Adipose tissue (tissue), 3 donors: ENCODE measurements around the gene SETBP1. TPM values are rescaled to one million over a fixed set of nuclear protein-coding genes. Genes with fewer than 3 reads are reported as not detected.

Source experiments
- H3K27ac ChIP-seq: one replicate; pipeline ENCODE4 v1.5.1; 2013; ENCODE audit warnings: low read depth, low read length
- WGBS, 3 donors: extraction: QIAGEN DNeasy Blood & Tissue Kit; methylation state at CpG; one replicate each; pipeline ENCODE4 v1.1.7; 2013; 5-methylcytosine and 5-hydroxymethylcytosine counted together
- polyA plus RNA-seq, 3 donors: library from polyadenylated mRNA; stranded (reverse); fragments of 200-250 nt; gene quantifications; one replicate each; pipeline ENCODE4 v1.2.3, GENCODE V29; 2013
- donor health status: healthy with polysubstance abuse.
- donor health status: Bipolar disorder and iron deficiency.
- donor health status: healthy.

SETBP1 gene
- polyA plus RNA-seq, 3 donors = 2.3 to 5.6 (median 2.7) TPM

DNA sequence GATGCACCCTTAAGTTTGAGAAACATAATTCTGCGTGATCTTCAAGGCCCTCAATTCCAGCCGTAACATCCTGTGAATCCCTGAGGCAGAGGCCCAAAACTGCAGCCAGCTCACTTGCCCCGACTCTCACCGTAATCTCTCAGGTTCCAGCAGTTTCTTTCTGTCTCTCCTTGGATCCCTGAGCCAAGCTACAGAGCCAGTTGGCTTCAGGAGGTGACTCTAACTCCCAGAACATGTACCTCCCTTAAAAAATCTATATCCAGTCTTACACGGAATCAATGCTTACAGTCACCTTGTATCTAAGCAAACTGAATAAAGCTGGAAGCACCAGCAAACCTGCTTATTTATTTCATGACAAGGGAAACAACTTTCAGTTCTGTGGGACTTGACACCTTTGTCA is 300.4 kb downstream of the SETBP1 start:
- WGBS, 3 donors = 71 to 88% (median 85%) methylated on average over 5 of the region's 5 CpGs
- H3K27ac ChIP-seq = no peak overlapping the region

DNA sequence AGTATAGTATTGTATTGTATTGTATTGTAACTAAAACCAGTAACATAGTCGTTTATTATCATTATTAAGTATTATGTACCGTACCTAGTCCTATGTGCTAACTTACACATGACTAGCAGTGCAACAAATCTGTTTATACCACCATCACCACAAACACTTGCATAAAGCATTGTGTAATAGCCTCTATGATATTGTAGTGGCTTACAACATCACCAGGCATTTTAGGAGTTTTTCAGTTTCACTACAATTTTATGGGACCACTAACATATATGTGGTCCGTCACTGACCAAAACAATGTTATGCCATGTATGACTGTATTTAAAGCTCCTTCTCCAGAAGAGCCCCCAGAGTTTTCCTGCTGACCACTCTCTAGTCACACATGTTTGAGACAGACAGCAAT is 306.2 kb downstream of the SETBP1 start:
- WGBS, 3 donors = 65 to 84% (median 66%) methylated on average over 3 of the region's 3 CpGs
- no peak overlapping the region for H3K27ac ChIP-seq

DNA sequence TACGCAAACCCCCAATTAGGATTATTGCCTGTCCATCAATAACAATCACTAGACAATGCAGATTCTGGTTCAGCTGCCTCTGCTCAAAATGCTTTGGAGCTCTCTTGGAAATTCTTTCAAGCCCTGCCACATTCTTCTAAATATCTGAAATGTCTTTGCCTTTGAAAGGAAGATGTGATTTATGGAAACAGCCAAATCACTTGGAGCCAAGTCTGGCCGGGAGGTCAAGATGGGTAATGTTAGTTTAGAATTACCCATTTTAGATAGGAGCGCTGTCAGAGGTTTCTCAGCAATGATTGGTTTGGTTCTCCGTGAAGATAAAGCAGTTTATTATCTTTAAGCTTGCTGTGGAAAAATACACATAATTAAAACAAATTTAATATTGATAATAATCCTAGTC is 306.7 kb downstream of the SETBP1 start:
- WGBS, 3 donors = 52 to 81% (median 75%) methylated on average over 4 of the region's 4 CpGs
- H3K27ac ChIP-seq = no peak overlapping the region

DNA sequence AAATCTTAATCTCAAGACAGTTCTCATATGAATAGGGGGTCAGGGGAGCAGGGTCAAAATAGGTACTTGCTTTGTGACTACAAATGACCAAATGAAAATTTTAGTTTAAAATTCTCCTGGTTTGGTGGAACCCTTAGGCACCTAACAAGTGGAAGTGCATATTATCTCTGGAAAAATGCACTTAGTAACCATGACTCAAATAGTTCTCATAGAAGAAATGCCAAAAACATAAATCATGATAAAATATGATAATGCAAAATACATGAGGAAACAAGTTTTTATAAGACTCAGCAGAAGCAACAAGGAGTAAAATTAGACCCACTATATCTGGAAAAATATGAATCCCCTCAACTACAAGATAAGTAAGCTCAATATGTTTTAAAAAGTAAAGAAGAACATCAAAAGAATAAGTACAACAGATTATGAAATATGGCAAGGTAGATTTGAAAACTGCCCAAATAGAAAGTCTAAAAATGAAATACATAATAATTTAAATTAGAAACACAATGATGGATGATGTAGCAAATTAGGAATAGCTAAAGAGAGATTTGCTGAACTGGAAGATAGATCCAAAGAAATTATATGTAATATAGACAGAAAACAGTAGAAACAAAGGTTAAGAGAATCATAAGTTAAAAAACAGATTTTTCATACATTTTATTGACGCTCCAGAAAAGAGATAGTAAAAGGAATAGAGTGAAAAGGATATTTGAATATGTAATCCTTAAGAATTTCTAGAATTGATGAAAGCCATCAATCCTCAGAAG is 308.3 kb downstream of the SETBP1 start:
- WGBS, 3 donors = 94 to 98% (median 95%) methylated on average over 1 of the region's 1 CpG
- H3K27ac ChIP-seq = no peak overlapping the region

DNA sequence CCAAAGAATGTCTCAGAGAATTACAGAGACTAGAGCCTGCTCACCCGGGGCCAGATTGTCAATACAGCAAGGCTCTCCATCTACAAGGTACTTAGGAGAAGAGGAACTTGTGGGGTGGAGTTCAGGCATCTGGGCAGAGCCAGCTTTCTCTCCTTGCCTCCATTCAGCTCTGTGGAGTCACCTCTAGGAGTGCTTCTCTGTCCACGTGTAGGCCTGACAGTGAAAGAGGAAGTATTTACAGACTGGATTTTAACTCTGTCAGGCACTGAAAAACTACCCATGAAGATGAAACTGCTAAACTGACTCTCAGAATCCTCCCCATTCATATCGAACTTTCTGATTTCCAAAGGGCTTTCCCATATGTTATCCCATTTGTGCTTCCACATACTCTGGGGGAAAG is 315.6 kb downstream of the SETBP1 start:
- 61 to 68% (median 66%) methylated on average over 3 of the region's 3 CpGs for WGBS, 3 donors
- H3K27ac ChIP-seq = no peak overlapping the region

DNA sequence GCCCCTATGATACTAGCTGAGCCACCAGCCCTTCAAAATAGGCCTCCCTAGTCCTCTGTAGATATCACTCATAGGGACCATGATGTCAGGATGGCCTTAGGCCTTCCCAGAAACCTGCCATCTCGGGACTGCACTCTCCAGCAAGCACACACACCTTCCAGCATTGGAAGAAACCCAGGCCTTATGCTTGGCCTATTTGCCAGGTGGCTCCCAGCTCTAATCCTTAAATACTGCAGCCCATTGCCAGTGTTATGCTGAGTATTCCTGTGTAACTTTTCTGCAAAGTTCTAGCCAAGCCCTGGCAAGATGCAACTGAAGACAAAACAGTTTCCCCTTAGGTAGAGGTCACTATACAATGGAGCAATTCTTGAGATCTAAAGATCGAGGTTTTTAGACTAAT is 316.5 kb downstream of the SETBP1 start:
- no peak overlapping the region for H3K27ac ChIP-seq
- WGBS, 3 donors = 88% methylated on average over 2 of the region's 2 CpGs

DNA sequence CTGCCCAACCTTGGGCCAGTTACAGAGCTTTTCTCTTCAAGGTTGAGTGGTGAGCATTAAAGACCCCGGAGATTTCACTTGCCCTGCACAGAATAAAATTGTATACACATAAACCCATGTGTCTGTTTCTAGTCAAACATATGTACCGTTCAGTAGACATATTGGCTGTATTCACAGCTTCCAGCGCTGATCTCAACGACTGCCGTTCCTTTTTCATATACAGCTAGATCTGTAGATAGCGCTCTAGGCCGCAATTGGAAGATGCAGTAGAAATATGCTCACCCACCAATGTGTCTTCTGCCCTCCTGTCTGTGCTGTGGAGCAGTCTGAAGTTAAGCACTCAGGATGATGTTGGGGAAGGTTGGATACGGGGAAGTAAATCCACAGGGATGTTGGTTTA is 317.7 kb downstream of the SETBP1 start:
- WGBS, 3 donors = 93 to 95% (median 94%) methylated on average over 8 of the region's 8 CpGs

DNA sequence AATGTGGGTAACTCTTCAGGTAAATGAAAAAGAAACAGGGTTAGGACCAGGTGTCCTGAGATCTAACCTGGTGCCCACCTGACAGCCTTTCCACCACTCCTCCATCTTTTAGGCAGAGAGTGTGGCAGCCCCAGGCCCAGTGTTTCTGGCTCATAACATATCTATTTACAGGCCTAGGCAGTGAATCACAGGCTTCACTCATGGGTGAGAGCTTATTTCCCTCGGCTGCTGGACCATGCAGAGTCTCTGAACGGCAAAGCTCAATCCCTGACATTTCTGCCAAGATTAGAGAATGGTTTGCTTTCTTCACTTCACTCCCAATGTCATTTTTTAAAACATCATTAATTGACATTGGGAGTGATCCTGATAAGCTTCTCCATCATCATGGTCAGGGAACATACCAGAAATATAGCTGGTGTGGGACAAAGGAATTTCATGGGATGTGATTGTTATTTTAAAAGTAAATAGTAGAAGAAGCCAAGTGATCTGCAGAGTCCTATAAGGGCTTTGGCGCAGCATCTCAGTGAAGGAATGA is 323.9 kb downstream of the SETBP1 start:
- no peak overlapping the region for H3K27ac ChIP-seq
- WGBS, 3 donors = 81 to 87% (median 86%) methylated on average over 3 of the region's 3 CpGs

More for the DNA sequence above, 317.7 kb downstream of the SETBP1 start:
- no peak overlapping the region for H3K27ac ChIP-seq

DNA sequence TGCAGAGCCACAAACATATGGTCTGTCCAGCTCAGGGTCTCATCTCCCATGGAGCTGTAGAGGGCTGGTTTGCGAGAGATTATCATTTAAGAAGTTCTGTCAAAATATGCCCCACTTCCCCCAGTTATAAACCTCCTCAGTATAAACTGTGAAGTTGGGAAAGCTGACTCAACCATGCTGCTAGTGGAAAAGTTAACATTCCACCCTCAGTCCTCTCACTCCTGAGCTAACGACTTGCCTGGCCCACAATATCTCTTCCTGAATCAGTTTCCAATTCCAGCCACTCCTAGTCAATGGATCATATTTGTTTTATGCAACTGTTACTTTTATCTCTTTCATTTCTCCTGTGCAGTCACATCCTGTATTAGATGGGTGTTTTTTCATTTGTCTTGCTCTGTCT is 326.2 kb downstream of the SETBP1 start:
- 84 to 88% (median 87%) methylated on average over 2 of the region's 2 CpGs for WGBS, 3 donors
- no peak overlapping the region for H3K27ac ChIP-seq

DNA sequence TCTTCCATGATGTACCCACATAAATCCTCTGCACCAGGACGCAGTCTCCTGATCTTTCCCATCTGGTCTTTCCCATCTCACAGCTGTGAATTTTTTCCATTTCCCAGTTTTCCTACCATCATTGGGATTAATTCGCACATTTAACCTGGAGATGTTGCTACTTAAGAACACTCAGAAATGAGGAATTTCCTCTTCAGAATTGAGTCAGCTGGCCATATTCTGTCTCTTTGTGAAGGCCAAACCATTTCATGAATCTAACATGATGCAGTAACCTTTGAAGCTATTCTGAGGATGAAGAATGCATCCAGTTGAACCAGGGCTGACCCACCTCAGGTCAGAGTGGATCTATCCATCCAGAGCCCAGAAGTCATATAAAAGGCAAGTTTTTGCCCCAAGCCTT is 326.8 kb downstream of the SETBP1 start:
- no peak overlapping the region for H3K27ac ChIP-seq

DNA sequence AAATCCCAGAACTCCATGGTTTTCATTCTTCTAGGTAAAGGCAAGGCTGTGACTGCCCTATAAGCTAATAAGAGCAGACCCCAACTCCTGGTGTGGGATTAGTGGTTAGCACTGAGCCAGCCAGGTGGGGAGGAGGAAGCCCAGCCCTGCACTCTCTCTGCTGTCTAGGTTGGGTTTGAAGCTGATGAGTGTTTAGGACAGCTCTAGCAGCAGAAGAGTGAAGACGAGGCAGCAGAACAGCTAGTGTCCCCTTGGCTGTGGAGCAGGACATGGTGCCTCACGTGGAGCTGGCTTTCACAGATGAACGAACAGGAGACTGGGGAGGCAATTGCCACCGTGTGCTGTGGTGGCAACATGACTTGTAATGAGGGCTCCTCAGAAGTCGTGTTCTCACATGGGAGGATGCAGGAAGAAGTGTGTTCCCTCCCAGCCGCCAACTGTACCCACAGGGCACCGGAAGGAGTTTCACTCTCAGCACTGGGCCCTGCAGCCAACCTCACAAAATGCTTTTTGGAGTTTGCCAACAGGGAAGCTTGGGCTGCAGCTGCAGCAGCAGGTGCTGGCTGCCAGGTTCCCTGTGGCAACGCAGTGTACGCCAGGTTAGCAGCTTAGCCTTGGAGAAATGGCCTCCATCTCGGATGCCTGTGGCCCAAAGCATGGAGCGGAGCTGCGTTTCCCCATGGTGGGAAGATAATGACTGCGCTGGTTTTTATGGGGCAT is 328.2 kb downstream of the SETBP1 start:
- 81 to 89% (median 84%) methylated on average over 13 of the region's 13 CpGs for WGBS, 3 donors
- H3K27ac ChIP-seq = no peak overlapping the region

More for the DNA sequence above, 326.8 kb downstream of the SETBP1 start:
- 98 to 100% (median 98%) methylated on average over 2 of the region's 2 CpGs for WGBS, 3 donors

DNA sequence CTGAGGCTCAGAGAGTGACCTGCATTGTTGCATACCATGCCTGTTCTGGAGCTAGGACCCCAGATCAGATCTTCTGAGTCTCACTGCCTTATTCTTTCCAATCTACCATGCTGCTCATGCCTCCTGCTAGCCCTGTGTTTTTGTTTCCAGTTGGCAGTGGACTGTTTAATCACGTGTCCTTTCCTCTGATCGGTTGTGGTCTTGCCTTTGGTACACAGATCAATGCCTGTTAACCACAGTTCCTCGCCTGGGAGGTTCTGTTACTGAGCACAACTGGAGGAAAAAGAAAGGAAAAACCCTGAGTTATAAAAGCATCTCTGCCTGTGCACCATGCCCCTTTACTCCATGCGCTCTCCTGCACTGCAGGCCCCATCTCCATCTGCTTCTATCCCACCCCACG is 329.1 kb downstream of the SETBP1 start:
- WGBS, 3 donors = 40 to 92% (median 86%) methylated on average over 5 of the region's 5 CpGs
- H3K27ac ChIP-seq = no peak overlapping the region

DNA sequence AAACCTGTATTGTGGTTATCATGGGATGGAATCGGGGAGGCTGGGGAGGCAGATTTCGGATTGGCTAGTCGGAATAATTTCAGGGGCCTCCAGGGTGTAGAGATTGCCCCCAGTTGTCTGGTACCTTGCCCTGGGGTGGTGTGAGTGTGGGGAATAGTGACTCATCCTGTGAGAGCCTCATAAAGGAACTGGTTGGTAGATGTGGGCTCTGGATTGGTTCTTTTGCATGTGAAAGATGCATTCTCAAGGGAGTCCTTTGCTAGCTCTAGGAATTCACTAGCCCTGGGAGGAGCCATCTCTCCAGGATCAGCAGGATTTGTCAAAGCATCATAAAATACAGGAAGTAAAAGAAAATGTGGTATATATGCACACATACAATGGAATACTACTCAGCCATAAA is 331.6 kb downstream of the SETBP1 start:
- no peak overlapping the region for H3K27ac ChIP-seq
- 94 to 100% (median 98%) methylated on average over 3 of the region's 3 CpGs for WGBS, 3 donors

DNA sequence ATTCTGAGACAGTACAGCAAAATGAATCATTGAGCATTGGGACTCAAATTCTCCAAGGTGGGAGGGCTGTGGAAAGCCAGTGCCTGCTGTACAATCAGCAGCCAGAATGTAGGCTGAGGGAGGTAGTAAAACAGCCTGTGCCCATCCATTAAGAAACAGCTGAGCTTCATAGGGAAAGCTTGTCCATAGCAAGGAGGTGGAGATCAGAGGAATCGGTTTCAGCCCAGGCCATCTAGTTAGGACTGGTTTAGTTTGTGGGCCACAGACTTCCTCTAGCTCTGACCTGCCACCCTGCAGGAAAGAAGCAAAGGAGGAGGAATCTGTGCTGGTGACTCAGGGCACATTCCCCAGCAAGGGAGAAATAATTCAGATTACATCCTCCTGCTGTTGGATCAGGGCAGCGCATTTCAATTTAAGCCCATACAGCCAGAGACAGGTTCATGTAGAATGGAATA is 333.4 kb downstream of the SETBP1 start:
- 75 to 96% (median 82%) methylated on average over 2 of the region's 2 CpGs for WGBS, 3 donors

DNA sequence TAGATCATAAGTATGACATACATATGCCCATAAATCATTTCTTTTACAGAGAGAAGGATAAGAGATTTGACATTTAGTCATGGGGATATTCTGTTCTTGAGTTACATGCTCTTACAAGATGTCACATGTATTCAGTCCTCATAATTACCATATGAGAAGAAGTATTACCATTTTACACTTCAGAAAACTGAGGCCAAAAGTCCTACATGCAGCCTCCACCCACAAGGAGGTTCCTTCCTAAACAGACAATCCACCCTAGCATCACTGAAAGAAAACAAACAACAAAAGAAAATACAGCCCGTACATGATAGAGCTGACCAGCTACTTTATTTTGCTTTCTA is 335.1 kb downstream of the SETBP1 start:
- H3K27ac ChIP-seq = no peak overlapping the region
- 58 to 66% (median 63%) methylated on average over 1 of the region's 1 CpG for WGBS, 3 donors

More for the DNA sequence above, 333.4 kb downstream of the SETBP1 start:
- H3K27ac ChIP-seq = no peak overlapping the region

DNA sequence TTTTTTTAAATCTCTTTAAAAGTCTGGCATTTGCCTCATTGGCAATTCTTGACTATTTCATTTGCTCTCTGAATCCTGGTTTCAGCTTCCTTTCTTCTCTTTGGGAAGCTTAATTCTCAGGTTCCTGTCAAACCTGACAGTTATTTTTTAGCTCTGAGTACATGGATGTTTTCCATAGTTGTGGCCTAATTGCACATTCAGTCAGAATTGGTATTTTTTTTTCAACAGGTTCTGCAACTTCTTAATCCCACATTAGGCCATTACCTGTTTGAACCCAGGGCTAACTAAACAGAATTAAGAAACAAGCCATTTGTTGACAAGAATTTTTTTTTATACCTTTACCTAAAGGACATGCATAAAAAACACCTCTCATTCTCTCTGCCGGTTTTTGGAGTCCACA is 338.8 kb downstream of the SETBP1 start:
- WGBS, 3 donors = 79 to 99% (median 95%) methylated on average over 1 of the region's 1 CpG
- no peak overlapping the region for H3K27ac ChIP-seq

DNA sequence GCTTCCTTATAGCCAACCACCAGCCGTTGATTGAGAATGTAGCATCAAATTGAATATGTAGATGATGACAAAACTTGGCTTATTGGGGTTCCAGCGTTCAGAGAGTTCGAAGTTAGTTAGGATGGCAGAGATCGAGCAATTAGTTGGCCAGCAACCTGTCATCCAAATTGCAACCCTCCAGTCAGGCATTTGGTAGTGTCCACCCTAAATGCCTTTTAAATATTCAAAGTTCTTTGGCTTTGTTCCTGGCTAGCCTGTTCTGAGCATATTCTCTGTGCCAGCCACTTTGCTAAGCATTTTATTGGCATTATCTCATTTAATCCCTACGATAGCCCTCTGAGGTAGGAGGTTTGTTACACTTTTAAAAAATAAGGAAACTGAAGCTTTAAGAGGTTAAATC is 342.8 kb downstream of the SETBP1 start:
- WGBS, 3 donors = 91 to 95% (median 95%) methylated on average over 5 of the region's 5 CpGs
- H3K27ac ChIP-seq = no peak overlapping the region

DNA sequence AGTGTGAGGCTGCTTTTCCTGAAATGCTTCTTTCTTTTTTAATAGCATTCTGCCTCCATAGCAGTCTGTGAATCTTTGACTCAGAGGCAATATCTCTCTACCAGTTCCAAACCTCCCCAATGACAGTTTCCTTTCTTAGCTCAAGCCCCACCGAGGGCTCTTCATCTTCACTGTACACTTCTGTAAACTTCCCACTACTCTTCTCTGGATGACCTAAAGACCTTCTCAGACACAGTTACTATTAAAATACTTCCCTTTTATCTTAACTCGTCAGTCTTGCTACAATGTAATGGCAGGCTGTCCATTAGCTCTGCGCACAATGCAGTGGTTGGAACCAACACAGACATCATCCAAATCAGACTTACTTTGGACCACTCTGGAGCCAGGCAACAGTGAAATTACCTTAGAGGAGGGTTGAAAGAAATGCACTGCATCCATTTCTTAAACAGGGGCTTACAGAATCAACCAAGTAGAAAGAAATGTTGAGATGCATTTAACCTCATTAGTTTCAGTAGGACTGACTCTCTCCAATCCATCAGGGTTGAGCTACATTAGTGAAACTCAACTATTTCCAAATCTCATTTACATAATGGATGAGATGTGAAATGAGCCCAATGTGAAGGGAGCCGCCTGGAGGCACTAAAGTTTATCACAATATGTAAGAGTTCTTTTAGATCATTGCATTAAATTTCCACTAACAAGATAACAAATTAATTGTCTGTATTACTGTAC is 343.8 kb downstream of the SETBP1 start:
- no peak overlapping the region for H3K27ac ChIP-seq
- WGBS, 3 donors = 70 to 86% (median 74%) methylated on average over 4 of the region's 4 CpGs

DNA sequence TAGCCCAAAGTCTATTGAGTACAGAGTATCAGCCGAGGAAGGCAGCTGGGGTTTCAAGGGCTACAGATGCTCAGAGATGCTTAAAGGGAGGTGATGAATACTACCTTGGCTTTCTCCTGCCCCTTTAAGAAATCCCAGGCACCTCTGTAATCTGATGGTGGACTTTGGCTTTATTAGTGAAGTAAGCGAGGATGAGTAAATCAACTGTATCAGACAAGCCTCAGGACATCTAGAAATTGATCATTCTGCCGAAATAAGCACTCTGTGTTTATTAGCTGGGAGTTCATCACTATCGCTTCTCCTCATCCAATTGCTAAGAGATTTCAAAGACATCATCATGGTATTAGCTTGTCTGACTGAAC is 344.4 kb downstream of the SETBP1 start:
- no peak overlapping the region for H3K27ac ChIP-seq
- WGBS, 3 donors = 80 to 96% (median 95%) methylated on average over 4 of the region's 4 CpGs
